Left cardiac atrium (tissue), 4 donors: Measurements from ENCODE around the gene BCAS4. TPM values are rescaled to one million over a fixed set of nuclear protein-coding genes. Genes with fewer than 3 reads are reported as not detected.
A peak's percentile ranks its signal among the peaks of the same experiment; 100 is the strongest.
"Not testable (repeated sequence)": the region's sequence is repeated elsewhere in the genome, so short reads cannot be mapped to it uniquely, and the experiment has no call there.

Experiments used
- ATAC-seq, 2 donors: fragments of 200-7000 bp; cut with Tn5 transposase; one replicate each; pipeline ENCODE4 v1.9.1; 2020; ENCODE audit warnings: mild to moderate bottlenecking in 2 of 2, moderate library complexity in 2 of 2
- DNase-seq: peaks from one replicate; pipeline ENCODE4 v3.0.0-alpha.2; 2020
- intact Hi-C, 2 donors: fragments of 100-400 bp; cut with DNase I; formaldehyde crosslinking; loops; one replicate each; pipeline versions ENCODE4 v1.14.1 to v1.15.1; 2022 to 2023
- long read RNA-seq: library from polyadenylated mRNA; unstranded; transcript quantifications from one replicate; pipeline ENCODE4 v2.0.0, GENCODE V29; 2021
- total RNA-seq, 2 donors: library from RNA; stranded (reverse); fragmentation: NEBNext Ultra II Directional; extraction: Animal tissue kit (Norgen Biotek cat#: 25700); gene quantifications; one replicate each; pipeline ENCODE4 v1.2.1, GENCODE V29; 2021
- donor health status: DM: no; HTN: yes; CAD: no.
- donor health status: DM: no; HTN: yes; CAD: no; lungs with severe emphysema.
- donor health status: DM: yes; HTN: yes; CAD: no.
- donor health status: Dilated cardiomyopathy.

The BCAS4 gene
- 1 to 10 TPM; 1.2 to 3.3 TPM for total RNA-seq
- long read RNA-seq, full-length matches to known transcripts = 1 of 1 reads
- long read RNA-seq, partial matches to known transcripts = 0 of 1 reads
- long read RNA-seq, other reads (novel, unspliced or antisense) = 0 of 1 reads

- intact Hi-C loops = loop anchor here (2.0 to 10.0 kb wide), 3 partner anchors 120 to 510 kb away; no protein-coding TSS in a partner anchor
- ATAC-seq (peak; percentile 82 to 93), DNase-seq (peak; percentile 68)
These were observed at the start of gene BCAS4 for GRCh38 chr20:50794846-50795634. Gene BCAS4 (plus strand): TSS chr20:50795061. CDS start chr20:50795084, 23 bp downstream.

GRCh38 chr20:50745634-50746137, 49.2 kb upstream of the BCAS4 start:
- DNase-seq = no peak
- intact Hi-C loops = loop anchor here in 1 of 2 donors (5.0 to 10.0 kb wide), 2 partner anchors 118 to 561 kb away; no protein-coding TSS in a partner anchor
- ATAC-seq = no peak

GRCh38 chr20:50746138-50746940, 48.5 kb upstream of the BCAS4 start:
- no peak for DNase-seq
- ATAC-seq = no peak
- intact Hi-C loops = loop anchor here in 1 of 2 donors (5.0 to 10.0 kb wide), 2 partner anchors 119 to 562 kb away; no protein-coding TSS in a partner anchor

GRCh38 chr20:50747275-50747674, 47.6 kb upstream of the BCAS4 start:
- DNase-seq (no peak), ATAC-seq (no peak)
- intact Hi-C loops = loop anchor here in 1 of 2 donors (5.0 to 10.0 kb wide), 2 partner anchors 120 to 562 kb away; no protein-coding TSS in a partner anchor

- DNase-seq (no peak), ATAC-seq (peak in 1 of 2 donors; percentile 10)
- intact Hi-C loops = no loop called here
These were observed 44.7 kb upstream of the BCAS4 start for GRCh38 chr20:50750145-50750671.

GRCh38 chr20:50753152-50753551, 41.7 kb upstream of the BCAS4 start:
- DNase-seq (no peak), ATAC-seq (no peak)
- intact Hi-C loops = no loop called here

- DNase-seq (no peak), ATAC-seq (no peak)
- intact Hi-C loops = no loop called here
These were observed 40.4 kb upstream of the BCAS4 start for GRCh38 chr20:50754420-50754819.

- ATAC-seq (no peak), DNase-seq (no peak)
- intact Hi-C loops = no loop called here
These were observed 38.4 kb upstream of the BCAS4 start for GRCh38 chr20:50756447-50756846.

GRCh38 chr20:50758469-50758868, 36.4 kb upstream of the BCAS4 start:
- intact Hi-C loops = no loop called here
- peak in 1 of 2 donors; percentile 21 for ATAC-seq
- DNase-seq = no peak

- intact Hi-C loops = no loop called here
- ATAC-seq (no peak), DNase-seq (no peak)
These were observed 35.9 kb upstream of the BCAS4 start for GRCh38 chr20:50758992-50759391.

GRCh38 chr20:50759678-50760077, 35.2 kb upstream of the BCAS4 start:
- intact Hi-C loops = no loop called here
- ATAC-seq = no peak
- no peak for DNase-seq

GRCh38 chr20:50762045-50762422, 32.8 kb upstream of the BCAS4 start:
- ATAC-seq (peak in 1 of 2 donors; percentile 8), DNase-seq (no peak)
- intact Hi-C loops = no loop called here

- intact Hi-C loops = no loop called here
- DNase-seq = peak; percentile 76
- peak; percentile 91 to 96 for ATAC-seq
These were observed 32.2 kb upstream of the BCAS4 start for GRCh38 chr20:50762435-50763220.

GRCh38 chr20:50763550-50764458, 31.1 kb upstream of the BCAS4 start:
- DNase-seq, intact Hi-C loops, ATAC-seq: not testable (repeated sequence)

GRCh38 chr20:50765251-50765650, 29.6 kb upstream of the BCAS4 start:
- intact Hi-C loops, ATAC-seq, DNase-seq: not testable (repeated sequence)

- ATAC-seq = no peak
- intact Hi-C loops = no loop called here
These were observed 29.2 kb upstream of the BCAS4 start for GRCh38 chr20:50765674-50766073.

More at GRCh38 chr20:50765674-50766073, 29.2 kb upstream of the BCAS4 start:
- DNase-seq = no peak
